HG03520 (cell line): ENCODE data around the gene KRTAP4-4.
"Not testable (repeated sequence)": the region's sequence is repeated elsewhere in the genome, so short reads cannot be mapped to it uniquely, and the experiment has no call there.

ENCODE experiments used
- ATAC-seq: cut with Tn5 transposase; IDR thresholded peaks from one replicate; pipeline ENCODE4 v1.9.1; 2021; ENCODE audit warnings: mild to moderate bottlenecking, moderate library complexity; ENCODE audit not compliant: unreplicated experiment

KRTAP4-4 gene

GRCh38 chr17:41160648-41161047, at the start of gene KRTAP4-4:
TSS of gene KRTAP4-4 (minus strand) at chr17:41160748. CDS start at chr17:41160691, 57 bp downstream.
- ATAC-seq, result no peak

DNA sequence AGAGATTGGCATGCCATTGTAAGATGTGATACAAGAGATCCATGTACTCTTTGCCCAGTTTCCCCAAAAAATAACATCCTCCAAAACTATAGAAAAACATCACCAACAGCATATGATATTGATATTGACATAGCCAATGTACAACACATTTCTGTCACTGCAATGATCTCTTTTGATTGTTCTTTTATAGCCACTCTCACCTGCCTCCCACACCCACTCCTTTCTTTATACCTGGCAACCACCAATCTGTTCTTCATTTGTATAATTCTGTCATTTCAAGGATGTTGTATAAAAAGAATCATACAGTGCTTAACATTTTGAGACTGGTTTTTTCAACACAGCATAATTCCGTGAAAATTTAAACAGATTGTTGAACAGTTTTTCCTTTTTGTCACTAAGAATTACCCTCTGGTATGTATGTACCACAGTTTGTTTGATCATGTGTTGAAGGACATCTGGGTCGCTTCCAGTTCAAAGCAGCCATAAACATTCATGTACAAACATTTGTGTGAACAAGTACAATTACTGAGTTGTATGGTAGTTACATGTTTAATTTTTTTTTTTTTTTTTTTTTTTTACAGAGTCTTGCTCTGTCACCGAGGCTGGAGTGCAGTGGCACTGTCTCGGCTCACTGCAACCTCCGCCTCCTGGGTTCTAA, 39.0 kb upstream of the KRTAP4-4 start:
- no peak for ATAC-seq

- ATAC-seq, result no peak
Observed at GRCh38 chr17:41196068-41196467, 35.5 kb upstream of the KRTAP4-4 start.

DNA sequence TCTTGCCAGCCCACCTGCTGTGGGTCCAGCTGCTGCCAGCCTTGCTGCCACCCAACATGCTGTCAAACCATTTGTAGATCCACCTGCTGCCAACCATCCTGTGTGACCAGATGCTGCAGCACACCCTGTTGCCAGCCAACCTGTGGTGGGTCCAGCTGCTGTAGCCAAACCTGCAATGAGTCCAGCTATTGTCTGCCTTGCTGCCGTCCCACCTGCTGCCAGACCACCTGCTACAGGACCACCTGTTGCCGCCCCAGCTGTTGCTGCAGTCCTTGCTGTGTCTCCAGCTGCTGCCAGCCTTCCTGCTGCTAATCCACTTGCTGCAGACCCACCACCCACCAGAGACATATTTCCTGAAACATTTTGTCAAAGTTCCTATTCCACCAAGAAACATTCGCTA, 29.8 kb upstream of the KRTAP4-4 start:
- ATAC-seq, result no peak

GRCh38 chr17:41189837-41190318, 29.3 kb upstream of the KRTAP4-4 start, which contains the start of gene KRTAP9-1:
TSS of gene KRTAP9-1 (plus strand) at chr17:41189887. CDS start at chr17:41189887, 0 bp downstream.
- not testable (repeated sequence) for ATAC-seq

GRCh38 chr17:41186872-41187271, 26.3 kb upstream of the KRTAP4-4 start:
- ATAC-seq, result no peak

- ATAC-seq, result no peak
Observed at GRCh38 chr17:41185001-41185400, 24.5 kb upstream of the KRTAP4-4 start.

DNA sequence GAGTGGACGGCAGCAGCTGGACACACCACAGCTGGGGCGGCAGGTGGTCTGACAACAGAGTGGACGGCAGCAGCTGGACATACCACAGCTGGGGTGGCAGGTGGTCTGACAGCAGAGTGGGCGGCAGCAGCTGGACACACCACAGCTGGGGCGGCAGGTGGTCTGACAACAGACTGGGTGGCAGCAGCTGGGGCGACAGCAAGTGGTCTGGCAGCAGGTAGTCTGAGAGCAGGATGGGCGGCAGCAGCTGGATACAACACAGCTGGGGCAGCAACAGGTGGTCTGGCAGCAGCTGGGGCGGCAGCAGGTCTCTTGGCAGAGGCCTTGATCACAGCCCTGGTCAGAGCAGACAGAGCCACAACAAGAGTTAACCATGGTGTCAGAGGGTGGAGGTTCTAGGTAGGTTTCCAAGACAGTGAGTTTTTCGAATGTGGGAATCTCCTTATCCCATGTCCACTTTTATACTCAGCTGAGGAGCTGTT, 24.0 kb upstream of the KRTAP4-4 start, which contains the start of gene KRTAP4-1:
TSS of gene KRTAP4-1 (minus strand) at position 432 of the 482 bp plus-strand sequence. CDS start at position 375, 57 bp downstream.
- no peak for ATAC-seq

DNA sequence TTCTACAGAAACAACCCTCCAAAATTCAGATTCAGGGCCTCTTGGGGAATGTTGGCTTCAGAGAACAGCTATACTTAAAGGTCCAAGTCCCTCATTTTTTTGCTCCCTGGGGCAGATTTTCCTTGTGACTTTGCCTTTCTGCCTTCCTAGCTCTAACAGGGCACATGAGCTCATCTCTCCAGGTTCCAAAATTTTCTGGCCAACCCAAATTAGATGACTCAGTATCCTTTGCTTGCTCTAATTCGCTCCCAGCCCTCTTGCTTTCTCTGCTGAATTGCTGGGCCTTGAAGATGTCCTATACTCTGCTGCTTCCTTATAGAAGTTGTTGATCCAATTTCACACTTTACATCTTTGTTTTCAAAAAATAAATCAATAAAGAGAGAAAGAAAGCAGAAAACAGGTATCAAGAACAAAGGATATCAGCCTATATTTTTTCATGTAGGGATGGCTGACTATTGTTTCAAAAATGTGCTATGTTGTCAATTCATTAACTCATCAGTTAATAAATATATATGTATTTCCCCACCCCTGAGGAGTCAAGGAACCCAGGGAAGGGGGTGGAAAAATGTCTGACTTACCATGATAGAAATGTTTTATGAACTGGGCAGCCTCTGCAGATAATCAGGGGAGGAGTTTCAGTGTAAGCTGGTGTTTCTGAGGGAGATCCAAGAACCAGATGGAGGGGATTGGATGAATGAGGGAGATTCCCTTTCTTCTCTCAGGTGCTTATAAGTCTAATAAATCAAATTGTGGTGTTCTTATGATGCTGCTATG, 18.5 kb upstream of the KRTAP4-4 start:
- no peak for ATAC-seq

DNA sequence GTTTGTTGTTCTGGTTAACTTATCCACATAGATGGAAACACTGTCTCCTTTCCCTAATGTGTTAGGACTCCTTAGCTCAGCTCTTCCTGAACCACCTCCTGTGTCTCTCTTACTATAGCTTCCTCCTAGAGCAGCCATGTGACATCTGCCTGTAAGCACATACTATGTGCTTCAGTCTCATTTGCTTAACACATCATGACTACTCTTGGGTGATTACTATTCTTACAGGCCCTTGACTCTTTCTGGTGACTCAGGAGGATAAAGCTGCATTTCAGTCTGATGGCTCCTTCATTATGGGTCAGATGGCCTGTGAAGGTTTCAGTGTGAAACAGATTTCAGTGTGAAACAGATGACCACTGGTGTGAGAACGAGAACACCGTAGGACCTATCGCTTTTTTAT, 17.8 kb upstream of the KRTAP4-4 start:
- ATAC-seq, result no peak

GRCh38 chr17:41177727-41178271, 17.3 kb upstream of the KRTAP4-4 start, which contains the start of gene KRTAP4-2:
TSS of gene KRTAP4-2 (minus strand) at chr17:41178221. CDS start at chr17:41178164, 57 bp downstream.
- no peak for ATAC-seq

GRCh38 chr17:41176744-41177387, 16.3 kb upstream of the KRTAP4-4 start:
- no peak for ATAC-seq

DNA sequence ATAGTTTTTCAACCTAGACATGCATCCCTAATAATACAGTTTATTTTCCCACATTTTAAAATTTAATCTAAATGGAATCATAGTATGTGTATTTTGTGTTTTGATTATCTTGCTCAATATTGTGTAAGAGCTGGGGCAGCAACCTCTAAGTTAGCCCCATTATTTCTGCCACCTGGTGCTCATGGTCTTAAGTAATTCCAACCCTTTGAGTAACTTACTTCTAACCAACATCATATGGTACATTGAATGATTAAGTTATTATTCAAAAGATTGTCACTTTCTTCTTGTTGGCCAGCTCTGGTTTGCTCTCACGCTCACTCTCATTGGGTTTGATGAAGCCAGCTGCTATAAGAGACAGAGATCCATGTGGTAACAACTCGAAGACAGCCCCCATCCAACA, 11.3 kb upstream of the KRTAP4-4 start:
- ATAC-seq, result no peak

DNA sequence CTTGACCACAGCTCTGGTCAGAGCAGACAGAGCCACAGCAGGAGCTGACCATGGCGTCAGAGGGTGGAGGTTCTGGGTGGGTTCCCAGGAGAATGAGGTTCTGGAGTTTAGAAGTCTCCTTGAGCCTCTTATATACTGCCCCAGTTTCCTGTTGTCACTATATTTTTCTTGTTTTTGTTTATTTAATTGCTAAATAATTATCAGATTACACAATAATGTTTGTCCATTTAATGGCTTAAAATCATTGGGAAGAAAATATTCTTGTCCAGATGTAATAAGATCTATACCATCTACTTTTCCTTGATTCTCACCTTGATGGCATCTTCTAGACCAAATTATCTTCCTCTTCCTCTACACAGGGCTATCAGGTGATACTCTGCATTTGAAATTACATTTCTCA, 7.6 kb upstream of the KRTAP4-4 start, which contains the start of gene KRTAP4-3:
TSS of gene KRTAP4-3 (minus strand) at position 101 of the 400 bp plus-strand sequence. CDS start at position 52, 49 bp downstream.
- no peak for ATAC-seq

GRCh38 chr17:41167561-41167960, 7.0 kb upstream of the KRTAP4-4 start:
- no peak for ATAC-seq

GRCh38 chr17:41163828-41164227, 3.3 kb upstream of the KRTAP4-4 start:
- no peak for ATAC-seq

DNA sequence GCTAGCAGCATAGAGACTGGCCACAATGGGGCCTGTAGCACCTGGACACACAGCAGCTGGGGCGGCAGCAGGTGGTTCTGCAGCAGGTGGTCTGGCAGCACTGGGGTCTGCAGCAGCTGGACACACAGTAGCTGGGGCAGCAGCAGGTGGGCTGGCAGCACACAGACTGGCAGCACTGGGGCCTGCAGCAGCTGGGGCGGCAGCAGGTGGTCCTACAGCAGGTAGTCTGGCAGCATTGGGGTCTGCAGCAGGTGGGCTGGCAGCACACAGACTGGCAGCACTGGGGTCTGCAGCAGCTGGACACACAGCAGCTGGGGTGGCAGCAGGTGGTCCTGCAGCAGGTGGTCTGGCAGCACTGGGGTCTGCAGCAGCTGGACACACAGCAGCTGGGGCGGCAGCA, 358 bp downstream of the KRTAP4-4 start:
- not testable (repeated sequence) for ATAC-seq

DNA sequence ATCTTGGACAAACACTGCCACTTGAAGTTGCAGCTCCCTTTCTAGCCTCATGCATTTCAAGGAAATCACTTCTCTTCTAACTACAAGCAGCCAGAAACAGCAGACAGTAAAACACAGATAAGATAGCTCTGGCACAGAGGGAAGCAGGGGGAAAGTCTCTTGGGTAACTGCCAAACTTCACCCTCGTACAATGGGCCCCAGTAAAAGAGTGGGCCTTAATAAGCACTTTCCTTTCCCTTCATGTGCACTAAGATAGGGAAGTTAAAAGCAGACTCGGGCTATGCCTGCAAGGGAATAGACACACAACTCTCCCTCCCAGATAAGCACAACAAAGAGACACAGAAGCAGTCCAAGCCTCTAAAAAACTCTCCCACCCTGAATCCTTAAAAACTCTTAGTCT, 6.7 kb downstream of the KRTAP4-4 start:
- no peak for ATAC-seq

GRCh38 chr17:41151525-41151924, 9.0 kb downstream of the KRTAP4-4 start:
- no peak for ATAC-seq

- ATAC-seq, result no peak
Observed at GRCh38 chr17:41150026-41150425, 10.5 kb downstream of the KRTAP4-4 start.

- no peak for ATAC-seq
Observed at GRCh38 chr17:41149652-41149985, 10.9 kb downstream of the KRTAP4-4 start, which contains the start of gene KRTAP4-5. TSS of gene KRTAP4-5 (minus strand) at chr17:41149825. CDS start at chr17:41149767, 58 bp downstream.
